OCI-LY3 (cell line): ENCODE measurements around the gene KRT73.

Experiments
- H2AFZ ChIP-seq: fragments of 200-600, 300-600 bp; shearing (Covaris generic); 2 replicates; pipeline ENCODE4 v1.6.0; 2014; ENCODE audit warnings: antibody characterized with exemption, low read depth, low read length
- H3K27ac ChIP-seq: fragments of 200-600, 300-600 bp; sonication (generic); 2 replicates; pipeline ENCODE4 v1.5.1; 2014; ENCODE audit warnings: mild to moderate bottlenecking, low read length, moderate library complexity, mixed read lengths
- H3K27me3 ChIP-seq: fragments of 200-600, 300-600 bp; sonication (generic); 2 replicates; pipeline ENCODE4 v1.6.1; 2014; ENCODE audit warnings: low read depth, low read length, mixed read lengths
- H3K36me3 ChIP-seq: fragments of 200-600, 300-600 bp; sonication (generic); replicated peaks from 2 replicates; pipeline ENCODE3; 2014; ENCODE audit warnings: low read depth, low read length, mixed read lengths
- H3K4me1 ChIP-seq: fragments of 300-600, 200-600 bp; sonication (generic); 2 replicates; pipeline ENCODE4 v1.6.1; 2014; ENCODE audit warnings: low read length, mixed read lengths
- H3K4me2 ChIP-seq: fragments of 200-600, 300-600 bp; sonication (generic); 2 replicates; pipeline ENCODE4 v1.6.1; 2014; ENCODE audit warnings: low read length, mixed read lengths
- H3K4me3 ChIP-seq: fragments of 300-600, 200-600 bp; sonication (generic); 2 replicates; pipeline ENCODE4 v1.5.1; 2014; ENCODE audit warnings: antibody characterized with exemption, mild to moderate bottlenecking, low read length, moderate library complexity
- H3K79me2 ChIP-seq: fragments of 300-600, 200-600 bp; shearing (Covaris generic); 2 replicates; pipeline ENCODE4 v1.6.1; 2014; ENCODE audit warnings: mild to moderate bottlenecking, low read length, mixed read lengths
- H3K9ac ChIP-seq: fragments of 300-600, 200-600 bp; shearing (Covaris generic); 2 replicates; pipeline ENCODE4 v1.6.0; 2014; ENCODE audit warnings: mild to moderate bottlenecking, low read length, moderate library complexity
- H3K9me3 ChIP-seq: fragments of 200-600, 300-600 bp; shearing (Covaris generic); 2 replicates; pipeline ENCODE4 v1.6.1; 2014; ENCODE audit warnings: low read length, mixed read lengths; ENCODE audit not compliant: insufficient read depth
- H4K20me1 ChIP-seq: fragments of 200-600, 300-600 bp; sonication (generic); 2 replicates; pipeline ENCODE4 v1.6.1; 2016; ENCODE audit warnings: low read length, mixed read lengths; ENCODE audit not compliant: insufficient read depth
- CTCF ChIP-seq: fragments of 200-600, 300-600 bp; sonication (generic); IDR thresholded peaks from 2 replicates; pipeline ENCODE4 v1.5.1; 2014; ENCODE audit warnings: antibody characterized with exemption, low read length, low read depth
- EZH2phosphoT487 ChIP-seq: fragments of 200-600 bp; shearing (Covaris generic); IDR thresholded peaks from 2 replicates; pipeline ENCODE4 v1.6.1; 2018; ENCODE audit warnings: antibody characterized with exemption, mixed run types, low read depth

KRT73 gene

GRCh38 chr12:52663420-52663819, 45.1 kb upstream of the KRT73 start:
- Histone ChIP-seq H3K36me3 (no peaks in the 10 kb centered on the region), H2AFZ (no peak overlapping the region), H3K27me3 (peaks cover 48% of the 10 kb centered on the region), H3K4me3 (no peak overlapping the region), H3K27ac (no peak overlapping the region), H3K9me3 (no peaks in the 10 kb centered on the region), H4K20me1 (no peaks in the 10 kb centered on the region), H3K9ac (no peak overlapping the region), H3K79me2 (no peaks in the 10 kb centered on the region), H3K4me2 (no peak overlapping the region), H3K4me1 (no peaks in the 10 kb centered on the region)
- TF ChIP-seq CTCF, result no peak
- TF ChIP-seq EZH2phosphoT487, result no peak

- TF ChIP-seq EZH2phosphoT487 (no peak), CTCF (no peak)
- Histone ChIP-seq H3K79me2 (no peaks in the 10 kb centered on the region), H3K4me3 (no peak overlapping the region), H3K4me1 (no peaks in the 10 kb centered on the region), H3K9ac (no peak overlapping the region), H3K27me3 (peaks cover 52% of the 10 kb centered on the region), H4K20me1 (no peaks in the 10 kb centered on the region), H3K4me2 (no peak overlapping the region), H3K9me3 (no peaks in the 10 kb centered on the region), H2AFZ (no peak overlapping the region), H3K27ac (no peak overlapping the region), H3K36me3 (no peaks in the 10 kb centered on the region)
These were observed 44.5 kb upstream of the KRT73 start for GRCh38 chr12:52662918-52663229.

GRCh38 chr12:52662093-52662917, 43.9 kb upstream of the KRT73 start:
- TF ChIP-seq EZH2phosphoT487, result no peak
- TF ChIP-seq CTCF, result no peak
- H2AFZ ChIP-seq, result no peak overlapping the region

GRCh38 chr12:52661668-52662067, 43.3 kb upstream of the KRT73 start:
- H3K36me3 ChIP-seq, result no peaks in the 10 kb centered on the region
- H3K4me1 ChIP-seq, result no peaks in the 10 kb centered on the region
- H3K9ac ChIP-seq, result no peak overlapping the region
- no peak overlapping the region for H3K4me3 ChIP-seq
- H3K27me3 ChIP-seq, result peaks cover 63% of the 10 kb centered on the region
- H2AFZ ChIP-seq, result no peak overlapping the region
- no peaks in the 10 kb centered on the region for H3K79me2 ChIP-seq
- no peaks in the 10 kb centered on the region for H4K20me1 ChIP-seq
- no peak overlapping the region for H3K4me2 ChIP-seq
- TF ChIP-seq EZH2phosphoT487 (no peak), CTCF (no peak)
- no peaks in the 10 kb centered on the region for H3K9me3 ChIP-seq
- H3K27ac ChIP-seq, result no peak overlapping the region

More at GRCh38 chr12:52662093-52662917, 43.9 kb upstream of the KRT73 start:
- Histone ChIP-seq H3K27ac (no peak overlapping the region), H3K4me3 (no peak overlapping the region), H3K27me3 (peaks cover 58% of the 10 kb centered on the region), H3K9me3 (no peaks in the 10 kb centered on the region), H4K20me1 (no peaks in the 10 kb centered on the region), H3K79me2 (no peaks in the 10 kb centered on the region), H3K4me2 (no peak overlapping the region), H3K36me3 (no peaks in the 10 kb centered on the region), H3K9ac (no peak overlapping the region), H3K4me1 (no peaks in the 10 kb centered on the region)
